Esophagus (tissue), 2 donors: ENCODE results near the gene ANK3. TPM values are rescaled to one million over a fixed set of nuclear protein-coding genes. Genes with fewer than 3 reads are reported as not detected.

ENCODE experiments used
- H3K27ac ChIP-seq, 2 donors: one replicate each; pipeline ENCODE4 v1.5.1; 2013; ENCODE audit warnings: low read depth in 2 of 2, mild to moderate bottlenecking in 2 of 2, inconsistent platforms in 1 of 2, low read length in 1 of 2, moderate library complexity in 1 of 2
- H3K27me3 ChIP-seq, 2 donors: one replicate each; pipeline ENCODE4 v1.6.1; 2013; ENCODE audit warnings: low read length in 2 of 2, control low read depth in 1 of 2, mild to moderate bottlenecking in 1 of 2; ENCODE audit not compliant: insufficient read depth in 2 of 2, control insufficient read depth in 1 of 2
- H3K36me3 ChIP-seq, 2 donors: one replicate each; pipeline ENCODE4 v1.6.1; 2013; ENCODE audit warnings: low read length in 1 of 2; ENCODE audit not compliant: control insufficient read depth in 2 of 2, insufficient read depth in 2 of 2
- H3K4me1 ChIP-seq, 2 donors: one replicate each; pipeline ENCODE4 v1.6.1; 2013; ENCODE audit warnings: low read length in 1 of 2; ENCODE audit not compliant: control insufficient read depth in 2 of 2, insufficient read depth in 2 of 2
- H3K4me3 ChIP-seq, 2 donors: one replicate each; pipeline ENCODE4 v1.5.1; 2013; ENCODE audit warnings: low read length in 2 of 2, mild to moderate bottlenecking in 2 of 2, low read depth in 1 of 2, moderate library complexity in 1 of 2
- H3K9me3 ChIP-seq, 2 donors: one replicate each; pipeline ENCODE4 v1.6.1; 2013; ENCODE audit warnings: mild to moderate bottlenecking in 2 of 2, low read depth in 1 of 2, low read length in 1 of 2, moderate library complexity in 1 of 2; ENCODE audit not compliant: control insufficient read depth in 2 of 2, insufficient read depth in 1 of 2
- WGBS, 2 donors: extraction: QIAGEN DNeasy Blood & Tissue Kit; methylation state at CpG; one replicate each; pipeline ENCODE4 v1.1.7; 2013; 5-methylcytosine and 5-hydroxymethylcytosine counted together
- polyA plus RNA-seq, 2 donors: library from polyadenylated mRNA; stranded (reverse); fragments of 200-250 nt; gene quantifications; one replicate each; pipeline ENCODE4 v1.2.3, GENCODE V29; 2013
- donor health status: healthy with polysubstance abuse.
- donor health status: Bipolar disorder and iron deficiency.

Gene ANK3
- polyA plus RNA-seq, 2 donors: 6.9 to 7.8 TPM

DNA sequence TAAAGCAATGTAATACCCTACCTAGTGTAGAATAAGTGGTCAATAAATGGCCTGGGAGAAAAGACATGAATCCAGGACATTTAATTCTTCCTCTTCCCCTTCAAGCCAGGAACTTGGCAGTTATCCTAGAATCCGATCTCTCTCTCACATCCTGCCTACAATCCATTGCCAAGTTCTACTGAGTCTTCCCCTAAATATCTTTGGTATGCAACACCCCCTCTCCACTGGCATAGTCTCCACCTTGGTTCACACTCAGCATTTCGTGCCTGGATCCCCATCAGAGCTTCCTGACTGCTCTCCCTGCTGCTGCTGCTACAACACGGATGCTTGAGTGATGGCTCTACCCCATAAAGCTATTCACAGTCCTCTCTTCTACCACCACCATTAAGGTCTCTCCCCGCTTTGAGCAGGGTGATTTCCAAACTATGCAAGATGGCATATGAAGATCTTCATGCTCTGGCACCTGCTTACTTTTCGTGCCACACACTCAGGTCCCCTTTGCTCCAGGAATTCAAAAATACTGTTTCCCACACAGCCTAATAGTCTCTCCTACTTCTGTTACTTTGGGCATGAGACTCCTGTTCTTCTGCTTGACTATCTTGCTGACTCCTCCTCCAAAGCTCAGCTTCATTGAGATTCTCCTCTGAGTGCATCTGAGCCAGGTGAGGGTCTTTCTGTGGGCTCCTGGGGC is 4.8 kb downstream of the ANK3 start:
- whole genome bisulfite sequencing, 2 donors: 47 to 56% methylated on average over 5 of the region's 5 CpGs

DNA sequence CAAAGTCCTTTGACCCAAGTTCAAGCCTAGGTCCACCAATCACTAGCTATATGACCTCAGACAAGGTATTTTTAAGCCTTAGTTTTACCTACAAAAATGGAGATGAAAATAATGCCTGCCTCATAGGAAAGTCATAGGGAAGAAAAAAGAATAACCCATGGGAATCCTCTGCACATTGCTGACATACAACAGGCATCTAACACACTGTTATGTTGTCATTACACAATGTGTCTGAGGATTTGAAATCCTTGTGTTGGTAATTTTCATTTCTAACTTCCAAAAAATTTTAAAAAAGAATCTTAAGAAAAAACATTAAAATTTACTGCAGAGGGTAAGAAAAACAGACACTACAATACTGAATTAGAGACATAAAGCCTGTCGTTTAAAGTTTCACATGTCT is 5.7 kb downstream of the ANK3 start:
- Histone ChIP-seq H3K4me1 (peaks cover 0 to 4% of the 10 kb centered on the region in 2 donors), H3K9me3 (no peaks in the 10 kb centered on the region), H3K27me3 (no peaks in the 10 kb centered on the region), H3K4me3 (no peak overlapping the region), H3K36me3 (no peaks in the 10 kb centered on the region), H3K27ac (no peak overlapping the region)
- 79 to 87% methylated on average over 1 of the region's 1 CpG for WGBS, 2 donors

More for the DNA sequence above, 4.8 kb downstream of the ANK3 start:
- no peaks in the 10 kb centered on the region for H3K36me3 ChIP-seq
- no peaks in the 10 kb centered on the region for H3K9me3 ChIP-seq
- no peaks in the 10 kb centered on the region for H3K27me3 ChIP-seq
- H3K4me1 ChIP-seq: peaks cover 0 to 4% of the 10 kb centered on the region in 2 donors
- H3K27ac ChIP-seq: no peak overlapping the region
- H3K4me3 ChIP-seq: no peak overlapping the region

DNA sequence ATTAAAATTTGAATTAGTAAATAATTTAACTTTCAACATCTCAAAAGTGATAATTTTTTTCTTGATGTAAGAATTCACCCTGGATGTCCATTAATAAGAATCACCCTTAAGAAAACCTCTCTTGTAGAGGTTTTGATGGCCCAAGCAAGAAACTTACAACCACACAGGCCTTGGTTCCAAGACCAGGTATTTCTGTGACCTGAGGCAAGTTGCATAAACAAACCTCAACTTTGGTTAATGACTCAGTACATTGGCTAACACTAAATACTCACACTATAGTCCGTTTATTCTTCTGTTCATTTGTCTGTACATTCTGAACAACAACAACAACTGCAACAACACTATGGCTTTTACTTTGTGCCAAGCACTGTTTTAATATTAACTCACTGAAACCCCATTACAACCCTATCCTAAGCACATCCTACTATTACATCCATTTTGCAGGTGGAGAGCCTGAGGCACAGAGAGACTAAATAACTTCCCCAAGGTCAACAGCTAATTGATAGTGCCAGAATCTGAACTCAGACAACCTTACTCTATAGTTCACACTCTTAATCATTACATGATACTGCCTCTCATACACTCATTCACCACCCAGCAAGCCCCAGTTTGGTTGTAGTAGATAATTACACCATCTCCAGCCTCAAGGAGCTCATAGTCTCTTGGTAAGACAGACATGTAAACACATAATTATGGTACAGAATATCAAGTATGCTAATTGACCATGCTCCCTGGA is 6.6 kb downstream of the ANK3 start:
- peaks cover 0 to 4% of the 10 kb centered on the region in 2 donors for H3K4me1 ChIP-seq
- WGBS, 2 donors: 48 to 69% methylated on average over 1 of the region's 1 CpG

GRCh38 chr10:60380781-60381180 is 8.9 kb downstream of the ANK3 start:
- Histone ChIP-seq H3K9me3 (no peaks in the 10 kb centered on the region), H3K4me3 (no peak overlapping the region), H3K27ac (no peak overlapping the region), H3K27me3 (no peaks in the 10 kb centered on the region), H3K36me3 (no peaks in the 10 kb centered on the region), H3K4me1 (peaks cover 0 to 4% of the 10 kb centered on the region in 2 donors)
- WGBS, 2 donors: 94 to 96% methylated on average over 5 of the region's 5 CpGs

More for the DNA sequence above, 6.6 kb downstream of the ANK3 start:
- no peaks in the 10 kb centered on the region for H3K36me3 ChIP-seq
- H3K4me3 ChIP-seq: no peak overlapping the region
- H3K27me3 ChIP-seq: no peaks in the 10 kb centered on the region
- no peaks in the 10 kb centered on the region for H3K9me3 ChIP-seq
- H3K27ac ChIP-seq: no peak overlapping the region

DNA sequence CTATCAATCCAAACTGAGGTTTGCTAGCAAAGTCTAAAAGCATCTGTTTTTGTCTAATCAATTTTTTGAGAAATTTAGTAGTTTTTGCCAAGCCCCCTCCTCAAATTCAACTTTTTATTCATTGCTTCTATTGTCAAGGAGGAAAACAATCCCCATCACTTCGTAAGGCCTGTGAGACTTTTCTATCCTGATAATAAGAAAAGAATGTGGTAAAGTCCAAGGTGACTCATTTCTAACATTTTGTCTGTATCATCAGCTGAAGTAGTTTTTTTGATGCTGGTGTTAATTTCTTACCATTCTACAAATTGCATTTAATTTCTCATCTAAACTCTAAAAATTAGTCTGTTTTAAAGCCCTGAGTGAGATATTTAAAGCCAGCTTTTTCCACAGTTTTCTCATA is 11.7 kb downstream of the ANK3 start:
- Histone ChIP-seq H3K4me1 (no peaks in the 10 kb centered on the region), H3K27ac (no peak overlapping the region), H3K4me3 (no peak overlapping the region), H3K27me3 (no peaks in the 10 kb centered on the region), H3K36me3 (no peaks in the 10 kb centered on the region), H3K9me3 (no peaks in the 10 kb centered on the region)
- WGBS, 2 donors: 61 to 65% methylated on average over 1 of the region's 1 CpG

GRCh38 chr10:60377042-60377352 is 12.7 kb downstream of the ANK3 start:
- H3K4me3 ChIP-seq: no peak overlapping the region
- H3K27me3 ChIP-seq: no peaks in the 10 kb centered on the region
- no peak overlapping the region for H3K27ac ChIP-seq
- no peaks in the 10 kb centered on the region for H3K36me3 ChIP-seq
- H3K4me1 ChIP-seq: no peaks in the 10 kb centered on the region
- no peaks in the 10 kb centered on the region for H3K9me3 ChIP-seq
- 56 to 61% methylated on average over 1 of the region's 1 CpG for WGBS, 2 donors

DNA sequence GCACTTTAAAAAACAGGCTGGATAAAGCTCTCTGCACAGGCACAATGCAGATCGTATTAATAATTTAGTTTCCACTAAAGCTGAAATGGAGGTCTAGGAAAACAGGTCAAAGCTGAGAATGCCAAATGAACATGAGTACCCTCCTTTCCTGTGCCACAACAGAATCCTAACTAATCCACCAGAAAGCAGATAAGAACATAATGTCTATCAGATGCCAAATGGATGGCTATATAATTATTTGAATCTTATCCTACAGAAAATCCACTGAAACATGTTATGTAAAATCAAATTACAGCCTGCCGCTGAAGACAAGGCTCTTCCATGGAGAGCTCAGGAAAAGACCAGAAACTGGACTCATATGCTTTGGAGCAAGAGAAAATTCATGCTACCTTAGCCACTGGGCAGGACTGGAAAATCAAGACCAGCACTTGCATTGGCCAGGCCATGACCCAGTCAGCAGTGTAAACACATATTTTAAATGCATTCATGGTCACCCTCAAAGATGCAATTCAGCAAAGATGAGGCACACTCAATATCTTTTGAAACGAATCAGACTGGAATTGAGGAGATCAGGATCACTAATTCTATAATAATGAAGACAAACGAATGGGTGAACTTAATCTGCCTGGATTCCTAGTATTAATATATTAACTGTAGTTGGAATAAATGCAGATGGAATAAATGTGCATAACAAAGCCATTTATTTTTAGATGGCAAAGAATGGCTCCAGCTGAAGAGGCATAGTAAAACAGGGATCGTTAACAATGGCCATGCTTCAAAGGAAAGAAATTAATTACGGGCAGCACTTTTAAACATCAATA is 13.2 kb downstream of the ANK3 start:
- Histone ChIP-seq H3K27ac (no peak overlapping the region), H3K36me3 (no peaks in the 10 kb centered on the region), H3K27me3 (no peaks in the 10 kb centered on the region), H3K4me3 (no peak overlapping the region), H3K4me1 (no peaks in the 10 kb centered on the region), H3K9me3 (no peaks in the 10 kb centered on the region)
- 87 to 90% methylated on average over 6 of the region's 6 CpGs for WGBS, 2 donors

GRCh38 chr10:60375293-60376004 is 14.2 kb downstream of the ANK3 start:
- Histone ChIP-seq H3K27me3 (no peaks in the 10 kb centered on the region), H3K4me1 (no peaks in the 10 kb centered on the region), H3K4me3 (no peak overlapping the region), H3K36me3 (no peaks in the 10 kb centered on the region), H3K27ac (no peak overlapping the region), H3K9me3 (no peaks in the 10 kb centered on the region)
- WGBS, 2 donors: 89 to 94% methylated on average over 5 of the region's 5 CpGs

DNA sequence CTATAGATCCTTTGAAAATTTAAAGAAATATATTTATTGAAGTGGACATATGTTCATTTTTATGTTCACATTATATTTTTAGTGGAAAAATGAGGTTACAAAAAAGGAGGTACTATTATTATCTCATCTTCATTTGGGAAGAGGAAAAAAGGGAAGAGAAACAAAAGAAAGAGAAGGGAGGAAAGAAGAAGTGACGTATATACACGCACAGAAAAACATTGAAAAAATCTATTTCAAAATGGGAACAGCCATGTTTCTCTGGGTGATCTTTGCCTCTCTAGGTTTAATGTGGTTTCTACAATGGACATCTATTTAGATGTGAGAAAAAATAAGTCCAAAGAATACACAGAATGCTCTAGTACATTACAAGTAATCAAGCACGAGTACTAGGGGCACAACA is 14.8 kb downstream of the ANK3 start:
- Histone ChIP-seq H3K27ac (no peak overlapping the region), H3K36me3 (no peaks in the 10 kb centered on the region), H3K9me3 (no peaks in the 10 kb centered on the region), H3K27me3 (no peaks in the 10 kb centered on the region), H3K4me1 (no peaks in the 10 kb centered on the region), H3K4me3 (no peak overlapping the region)
- WGBS, 2 donors: 92 to 98% methylated on average over 3 of the region's 3 CpGs
